ENCODE measurements around the gene XKRX.

The XKRX gene

DNA sequence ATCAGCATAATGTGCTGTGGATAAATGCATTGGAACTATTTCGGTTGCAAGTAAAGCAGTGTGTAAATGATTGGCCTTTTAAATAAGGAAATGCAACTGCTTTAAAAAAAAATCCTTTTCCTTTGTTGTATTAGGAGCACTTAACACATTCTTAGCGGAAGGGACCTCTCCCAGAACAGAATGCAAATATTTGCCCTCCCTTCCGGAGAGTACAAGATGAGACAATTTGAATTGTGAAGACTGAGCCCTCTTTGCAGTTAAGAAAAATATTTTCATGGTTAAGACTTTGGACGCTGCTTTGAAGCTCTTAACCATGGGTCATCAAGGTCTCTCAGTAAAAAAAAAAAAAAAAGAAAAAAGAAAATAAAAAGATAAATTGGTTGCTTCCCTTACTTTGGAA is 45.1 kb downstream of the XKRX start:
- no peak for DNase-seq

DNA sequence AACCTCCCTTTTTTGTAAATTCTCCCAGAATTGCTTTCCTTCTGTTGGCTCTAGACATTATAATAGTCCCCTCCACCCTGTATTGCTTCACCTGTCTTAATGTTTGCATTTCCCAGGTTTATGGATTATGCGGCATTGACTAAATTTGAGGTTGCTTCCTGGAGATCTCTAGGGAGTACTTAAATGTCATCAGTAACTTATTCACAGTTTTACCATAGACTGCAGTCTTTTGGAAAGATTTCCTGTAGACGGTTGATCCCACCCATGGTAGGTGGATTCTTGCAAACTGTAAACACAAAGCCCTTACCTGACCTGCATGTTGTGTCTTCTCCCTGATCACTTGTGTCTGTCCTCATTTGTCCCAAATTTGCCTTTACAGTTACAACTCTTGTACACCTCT is 48.3 kb downstream of the XKRX start:
- DNase-seq: no peak

- no peak for DNase-seq
Measured at GRCh38 chrX:100874325-100874724, 54.4 kb downstream of the XKRX start, which contains the start of gene NOX1. TSS of gene NOX1 (minus strand) at chrX:100874359. CDS start at chrX:100874139, 220 bp downstream.

DNA sequence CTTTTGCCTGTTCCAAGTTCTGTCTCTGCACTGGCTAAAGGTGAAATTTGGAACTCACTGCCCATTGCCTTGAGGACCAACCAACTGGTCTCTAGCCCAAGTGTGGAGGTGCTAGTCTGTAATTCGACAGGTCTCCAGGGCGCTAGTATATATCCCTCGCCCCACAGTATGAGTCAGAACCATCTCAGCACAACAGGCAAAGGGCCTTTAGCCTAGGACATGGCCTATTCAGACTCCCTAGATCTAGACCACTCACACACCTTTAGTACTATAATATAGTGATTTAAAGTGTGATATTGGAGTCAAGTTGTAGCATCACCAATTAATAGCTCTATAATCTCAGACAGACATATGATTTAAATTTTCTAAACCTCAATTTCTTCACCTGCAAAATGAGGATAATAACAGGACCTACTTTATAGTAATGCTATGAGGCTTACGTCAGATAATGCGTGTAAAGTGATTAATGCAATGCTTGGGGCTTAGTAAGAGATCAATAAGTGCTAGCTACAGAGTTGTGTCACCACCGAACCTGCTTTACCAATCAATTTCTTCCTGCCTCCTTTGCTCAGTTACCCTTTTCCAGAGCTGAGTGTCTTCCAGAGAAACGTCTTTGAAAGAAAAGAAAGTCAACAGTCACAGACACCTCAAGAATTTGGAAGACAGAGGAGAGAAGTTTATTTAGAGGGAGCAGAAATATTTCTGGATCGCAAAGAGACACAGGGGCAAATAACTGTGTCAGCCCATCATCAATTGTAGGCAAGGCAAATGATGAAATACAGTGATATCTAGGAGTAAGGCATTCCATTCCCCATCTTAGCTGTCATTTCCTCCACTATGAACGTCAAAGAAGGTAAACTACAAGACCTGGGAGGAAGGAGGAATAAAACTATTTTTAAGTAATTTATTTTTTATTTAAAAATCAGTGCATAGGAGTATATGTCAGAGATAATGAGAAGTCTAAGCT is 56.8 kb downstream of the XKRX start:
- no peak for DNase-seq

DNA sequence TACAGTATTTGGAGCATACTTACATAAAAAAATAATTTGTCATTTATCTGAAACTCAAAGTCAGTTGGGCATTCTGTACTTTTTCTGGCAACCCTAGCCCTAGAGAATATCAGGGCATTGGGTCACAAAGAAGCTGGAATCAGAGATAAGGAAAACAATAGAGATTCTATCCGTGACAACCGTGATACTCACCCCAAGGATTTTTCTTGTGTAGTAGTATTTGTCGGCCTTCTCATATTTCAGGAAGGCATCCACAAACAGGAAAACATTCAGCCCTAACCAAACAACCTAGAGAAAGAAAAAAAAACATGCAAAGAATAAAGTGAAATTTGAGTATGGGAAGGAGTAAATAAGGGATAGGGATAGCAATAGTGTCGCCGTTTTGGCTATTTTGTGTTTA is 58.2 kb downstream of the XKRX start:
- no peak for DNase-seq

GRCh38 chrX:100868273-100868672 is 60.4 kb downstream of the XKRX start:
- no peak for DNase-seq

GRCh38 chrX:100864657-100865391 is 63.9 kb downstream of the XKRX start:
- no peak for DNase-seq
